Activated effector memory CD4-positive, alpha-beta T cell treated with anti-CD3 and anti-CD28 coated beads, Interleukin-2, amount 50 U/mL, for 16 hours (primary cell): Measurements from ENCODE around the gene SCAMP4.
"Not testable (repeated sequence)": the region's sequence is repeated elsewhere in the genome, so short reads cannot be mapped to it uniquely, and the experiment has no call there.

Experiments
- DNase-seq: peaks from one replicate; pipeline ENCODE4 v3.0.0-alpha.2; 2020

Gene SCAMP4

GRCh38 chr19:1883784-1884183 is 21.4 kb upstream of the SCAMP4 start:
- no peak for DNase-seq

GRCh38 chr19:1884291-1884718 is 20.9 kb upstream of the SCAMP4 start:
- DNase-seq = no peak

- no peak for DNase-seq
These were observed 20.4 kb upstream of the SCAMP4 start for GRCh38 chr19:1884719-1885334.

GRCh38 chr19:1885398-1886119 is 19.6 kb upstream of the SCAMP4 start, which contains the start of gene ABHD17A:
Gene ABHD17A, minus strand, starts transcription at chr19:1885496. Its CDS starts 3,930 bp downstream, at chr19:1881566.
- peak; percentile 98 for DNase-seq

GRCh38 chr19:1886360-1886759 is 18.8 kb upstream of the SCAMP4 start:
- not testable (repeated sequence) for DNase-seq

- DNase-seq = no peak
These were observed 16.8 kb upstream of the SCAMP4 start for GRCh38 chr19:1888385-1888784.

- DNase-seq = no peak
These were observed 15.3 kb upstream of the SCAMP4 start for GRCh38 chr19:1889907-1890306.

GRCh38 chr19:1893791-1894190 is 11.4 kb upstream of the SCAMP4 start:
- DNase-seq = no peak

GRCh38 chr19:1896508-1896907 is 8.7 kb upstream of the SCAMP4 start:
- no peak for DNase-seq

- DNase-seq = no peak
These were observed 3.2 kb upstream of the SCAMP4 start for GRCh38 chr19:1901940-1902404.

GRCh38 chr19:1902923-1903322 is 2.3 kb upstream of the SCAMP4 start:
- no peak for DNase-seq

GRCh38 chr19:1904860-1905109 is 414 bp upstream of the SCAMP4 start:
- no peak for DNase-seq

- DNase-seq = no peak
These were observed 720 bp downstream of the SCAMP4 start for GRCh38 chr19:1905863-1906375.

- DNase-seq = no peak
These were observed 1.9 kb downstream of the SCAMP4 start for GRCh38 chr19:1906985-1907562.

- DNase-seq = no peak
These were observed 2.6 kb downstream of the SCAMP4 start for GRCh38 chr19:1907563-1908363.

- DNase-seq = no peak
These were observed 3.1 kb downstream of the SCAMP4 start for GRCh38 chr19:1908364-1908678.

- DNase-seq = no peak
These were observed 4.5 kb downstream of the SCAMP4 start for GRCh38 chr19:1909761-1910080.

GRCh38 chr19:1910177-1910576 is 5.0 kb downstream of the SCAMP4 start:
- DNase-seq = no peak

GRCh38 chr19:1911098-1911497 is 5.9 kb downstream of the SCAMP4 start:
- DNase-seq = no peak

- DNase-seq = no peak
These were observed 6.8 kb downstream of the SCAMP4 start for GRCh38 chr19:1911995-1912394.

GRCh38 chr19:1912760-1913505 is 7.7 kb downstream of the SCAMP4 start:
- no peak for DNase-seq

- DNase-seq = no peak
These were observed 8.8 kb downstream of the SCAMP4 start for GRCh38 chr19:1913781-1914577.
